ENCODE results near the gene MED10. TPM values are rescaled to one million over a fixed set of nuclear protein-coding genes. Genes with fewer than 3 reads are reported as not detected.

The MED10 gene
- total RNA-seq, 1 experiment from 2014 or later, result 34.0 TPM

DNA sequence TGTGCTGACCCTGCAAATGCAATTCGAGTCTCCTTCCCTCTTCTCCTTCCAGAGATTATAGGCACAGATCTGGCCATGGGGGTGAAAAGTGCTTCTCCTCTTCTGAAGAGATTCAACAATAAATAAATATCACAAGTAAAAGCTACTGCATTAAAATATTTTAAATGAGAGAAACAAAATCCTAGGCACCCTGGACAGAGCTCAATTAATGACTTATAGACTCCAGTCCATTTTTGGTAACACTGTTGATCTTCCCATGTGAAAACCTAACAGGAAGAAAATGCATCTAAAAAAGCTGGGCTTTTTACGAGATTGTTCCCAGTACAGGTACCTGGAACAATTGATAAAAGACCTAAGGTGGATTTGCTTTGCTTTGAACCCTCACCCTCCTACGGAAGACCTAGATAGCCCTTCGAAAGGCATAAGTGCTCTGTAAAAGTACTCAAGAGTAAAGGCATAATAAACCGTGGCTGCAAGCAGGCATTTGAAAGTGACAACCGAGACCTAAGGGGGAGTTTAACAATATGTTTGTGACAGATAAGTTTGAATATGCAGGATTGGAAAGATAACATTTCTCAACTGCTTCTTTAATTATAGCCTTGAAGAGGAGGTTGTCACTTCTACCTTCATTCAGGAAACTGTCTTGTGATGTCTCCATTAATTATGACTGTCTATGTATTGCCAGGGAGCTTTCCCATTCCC lies 29.4 kb upstream of the MED10 start:
- BruUV-seq (replicated peaks), result no TSS peak
- CTCF ChIA-PET, result no interaction called here

GRCh38 chr5:6405591-6405990 lies 27.2 kb upstream of the MED10 start:
- Histone ChIP-seq H3K9me3 (ENCODE audit: control insufficient read depth, insufficient read depth, low read depth, low read length) (no peaks in the 10 kb centered on the region), H3K36me3 (ENCODE audit: control insufficient read depth, insufficient read depth, low read length) (no peaks in the 10 kb centered on the region), H3K27me3 (ENCODE audit: control insufficient read depth, insufficient read depth, low read length) (peaks cover 16% of the 10 kb centered on the region), H3K27ac (ENCODE audit: low read length) (no peak overlapping the region), H3K4me1 (ENCODE audit: control insufficient read depth, insufficient read depth, low read length) (no peaks in the 10 kb centered on the region), H3K4me3 (ENCODE audit: low read depth in 2 of 2, low read length in 2 of 2) (no peak overlapping the region)
- intact Hi-C loops (cut with micrococcal nuclease; ENCODE audit: unreplicated experiment), result no loop called here
- DNase-seq (ENCODE audit: low read depth, low spot score), result no peak
- in situ Hi-C loops (cut with HindIII; ENCODE audit: low pct_unique_long_range_greater_than_20kb, low sequenced_read_pairs), result no loop called here
- no peak for TF ChIP-seq SIN3A (IDR thresholded peaks at IDR 0.05; ENCODE audit: borderline replicate concordance, insufficient read depth, low read depth, low read length)
- TF ChIP-seq, protein P1, sequence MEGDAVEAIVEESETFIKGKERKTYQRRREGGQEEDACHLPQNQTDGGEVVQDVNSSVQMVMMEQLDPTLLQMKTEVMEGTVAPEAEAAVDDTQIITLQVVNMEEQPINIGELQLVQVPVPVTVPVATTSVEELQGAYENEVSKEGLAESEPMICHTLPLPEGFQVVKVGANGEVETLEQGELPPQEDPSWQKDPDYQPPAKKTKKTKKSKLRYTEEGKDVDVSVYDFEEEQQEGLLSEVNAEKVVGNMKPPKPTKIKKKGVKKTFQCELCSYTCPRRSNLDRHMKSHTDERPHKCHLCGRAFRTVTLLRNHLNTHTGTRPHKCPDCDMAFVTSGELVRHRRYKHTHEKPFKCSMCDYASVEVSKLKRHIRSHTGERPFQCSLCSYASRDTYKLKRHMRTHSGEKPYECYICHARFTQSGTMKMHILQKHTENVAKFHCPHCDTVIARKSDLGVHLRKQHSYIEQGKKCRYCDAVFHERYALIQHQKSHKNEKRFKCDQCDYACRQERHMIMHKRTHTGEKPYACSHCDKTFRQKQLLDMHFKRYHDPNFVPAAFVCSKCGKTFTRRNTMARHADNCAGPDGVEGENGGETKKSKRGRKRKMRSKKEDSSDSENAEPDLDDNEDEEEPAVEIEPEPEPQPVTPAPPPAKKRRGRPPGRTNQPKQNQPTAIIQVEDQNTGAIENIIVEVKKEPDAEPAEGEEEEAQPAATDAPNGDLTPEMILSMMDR (IDR thresholded peaks at IDR 0.05), result no peak
- no peak for TF ChIP-seq REST (IDR thresholded peaks at IDR 0.05; ENCODE audit: insufficient read depth in 1 of 2, low read depth in 2 of 2, low read length in 1 of 2)
- no peak for TF ChIP-seq TCF7L2 (IDR thresholded peaks at IDR 0.05; ENCODE audit: low read depth, low read length)
- no peak for TF ChIP-seq POLR2AphosphoS5 (IDR thresholded peaks at IDR 0.05; ENCODE audit: low read depth, low read length)
- no TSS peak for BruUV-seq (replicated peaks)
- ChIA-PET CTCF (no interaction called here), POLR2A (no interaction called here)
- ATAC-seq, result no peak

More for the DNA sequence above, 29.4 kb upstream of the MED10 start:
- in situ Hi-C loops (cut with HindIII; ENCODE audit: low pct_unique_long_range_greater_than_20kb, low sequenced_read_pairs) (no loop called here), intact Hi-C loops (cut with micrococcal nuclease; ENCODE audit: unreplicated experiment) (no loop called here)
- H3K36me3 ChIP-seq (ENCODE audit: control insufficient read depth, insufficient read depth, low read length), result no peaks in the 10 kb centered on the region
- H3K27ac ChIP-seq (ENCODE audit: low read length), result no peak overlapping the region
- H3K4me1 ChIP-seq (ENCODE audit: control insufficient read depth, insufficient read depth, low read length), result no peaks in the 10 kb centered on the region
- POLR2A ChIA-PET, result no interaction called here
- peaks cover 5% of the 10 kb centered on the region for H3K27me3 ChIP-seq (ENCODE audit: control insufficient read depth, insufficient read depth, low read length)
- no peaks in the 10 kb centered on the region for H3K9me3 ChIP-seq (ENCODE audit: control insufficient read depth, insufficient read depth, low read depth, low read length)
- DNase-seq (ENCODE audit: low read depth, low spot score) (no peak), ATAC-seq (no peak)
- no peak overlapping the region for H3K4me3 ChIP-seq (ENCODE audit: low read depth in 2 of 2, low read length in 2 of 2)
- no peak for TF ChIP-seq POLR2AphosphoS5 (IDR thresholded peaks at IDR 0.05; ENCODE audit: low read depth, low read length)
- TF ChIP-seq SIN3A (IDR thresholded peaks at IDR 0.05; ENCODE audit: borderline replicate concordance, insufficient read depth, low read depth, low read length), result no peak
- TF ChIP-seq, protein P1 (IDR thresholded peaks at IDR 0.05), result no peak
- TF ChIP-seq REST (IDR thresholded peaks at IDR 0.05; ENCODE audit: insufficient read depth in 1 of 2, low read depth in 2 of 2, low read length in 1 of 2), result no peak
- no peak for TF ChIP-seq TCF7L2 (IDR thresholded peaks at IDR 0.05; ENCODE audit: low read depth, low read length)
